ENCODE measurements around the gene AQP7.
"Not testable (repeated sequence)": the region's sequence is repeated elsewhere in the genome, so short reads cannot be mapped to it uniquely, and the experiment has no call there.

Gene AQP7

DNA sequence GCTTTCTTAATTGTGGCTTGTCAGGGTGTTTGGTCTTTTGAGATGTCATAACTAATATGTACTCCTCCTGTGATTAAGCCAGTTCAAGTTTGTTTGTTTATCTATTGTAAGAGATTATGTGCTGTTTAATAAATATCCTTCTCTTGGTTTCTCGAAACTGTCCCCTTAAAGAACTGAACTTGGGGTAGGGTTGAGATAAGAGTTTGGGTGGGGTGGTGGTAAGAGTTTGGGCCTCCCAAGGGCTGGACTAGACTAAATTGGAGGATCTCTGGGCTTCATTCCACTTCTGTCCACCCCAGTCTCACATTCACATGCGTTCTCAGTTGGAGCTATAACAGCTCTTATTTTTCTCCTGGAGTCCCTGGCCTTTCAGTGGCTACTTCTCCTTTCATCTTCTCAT is 38.2 kb downstream of the AQP7 start:
- Histone ChIP-seq H3K27ac (ENCODE audit: extremely low read depth, low read depth, low read length) (no peak overlapping the region), H3K4me3 (ENCODE audit: low read depth, low read length) (no peak overlapping the region), H3K36me3 (ENCODE audit: control insufficient read depth in 2 of 2, insufficient read depth in 1 of 2, low read length in 2 of 2) (peaks cover 0 to 54% of the 10 kb centered on the region in 2 experiments; a peak in 2 of 3 replicates), H3K9me3 (ENCODE audit: control insufficient read depth, insufficient read depth, low read depth, low read length) (no peaks in the 10 kb centered on the region), H3K4me1 (ENCODE audit: control insufficient read depth, insufficient read depth, low read length) (no peaks in the 10 kb centered on the region)
- TF ChIP-seq GLIS2 (tag by site-specific recombination; IDR thresholded peaks at IDR 0.05), result no peak
- no peak for TF ChIP-seq OVOL3 (tag by site-specific recombination; IDR thresholded peaks at IDR 0.05)
- TF ChIP-seq ZNF768 (tag by site-specific recombination; IDR thresholded peaks at IDR 0.05), result no peak
- TF ChIP-seq ZNF707 (tag by site-specific recombination; IDR thresholded peaks at IDR 0.05), result no peak
- TF ChIP-seq ZNF660 (tag by site-specific recombination; IDR thresholded peaks at IDR 0.05), result no peak
- TF ChIP-seq, protein P1, sequence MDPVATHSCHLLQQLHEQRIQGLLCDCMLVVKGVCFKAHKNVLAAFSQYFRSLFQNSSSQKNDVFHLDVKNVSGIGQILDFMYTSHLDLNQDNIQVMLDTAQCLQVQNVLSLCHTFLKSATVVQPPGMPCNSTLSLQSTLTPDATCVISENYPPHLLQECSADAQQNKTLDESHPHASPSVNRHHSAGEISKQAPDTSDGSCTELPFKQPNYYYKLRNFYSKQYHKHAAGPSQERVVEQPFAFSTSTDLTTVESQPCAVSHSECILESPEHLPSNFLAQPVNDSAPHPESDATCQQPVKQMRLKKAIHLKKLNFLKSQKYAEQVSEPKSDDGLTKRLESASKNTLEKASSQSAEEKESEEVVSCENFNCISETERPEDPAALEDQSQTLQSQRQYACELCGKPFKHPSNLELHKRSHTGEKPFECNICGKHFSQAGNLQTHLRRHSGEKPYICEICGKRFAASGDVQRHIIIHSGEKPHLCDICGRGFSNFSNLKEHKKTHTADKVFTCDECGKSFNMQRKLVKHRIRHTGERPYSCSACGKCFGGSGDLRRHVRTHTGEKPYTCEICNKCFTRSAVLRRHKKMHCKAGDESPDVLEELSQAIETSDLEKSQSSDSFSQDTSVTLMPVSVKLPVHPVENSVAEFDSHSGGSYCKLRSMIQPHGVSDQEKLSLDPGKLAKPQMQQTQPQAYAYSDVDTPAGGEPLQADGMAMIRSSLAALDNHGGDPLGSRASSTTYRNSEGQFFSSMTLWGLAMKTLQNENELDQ (tag by site-specific recombination; IDR thresholded peaks at IDR 0.05; ENCODE audit: low read depth), result no peak
- TF ChIP-seq FEZF1 (tag by site-specific recombination; IDR thresholded peaks at IDR 0.05), result no peak
- TF ChIP-seq KLF10 (tag by site-specific recombination; IDR thresholded peaks at IDR 0.05), result no peak
- no peak for TF ChIP-seq ZSCAN16 (tag by site-specific recombination; IDR thresholded peaks at IDR 0.05)
- no peak for TF ChIP-seq SP3 (tag by site-specific recombination; IDR thresholded peaks at IDR 0.05)
- no peak for TF ChIP-seq ZNF394 (tag by site-specific recombination; IDR thresholded peaks at IDR 0.05; ENCODE audit: borderline replicate concordance)
- no peak for TF ChIP-seq ZNF621 (tag by site-specific recombination; IDR thresholded peaks at IDR 0.05)
- TF ChIP-seq ZNF624 (tag by site-specific recombination; IDR thresholded peaks at IDR 0.05), result no peak
- TF ChIP-seq ZNF423 (tag by site-specific recombination; IDR thresholded peaks at IDR 0.05), result no peak
- CTCF ChIA-PET, result interaction anchor here (3.0 kb wide), 1 partner anchor 11 kb away, joined by 22 read pairs; no protein-coding TSS in a partner anchor
- POLR2A ChIA-PET, result no interaction called here

DNA sequence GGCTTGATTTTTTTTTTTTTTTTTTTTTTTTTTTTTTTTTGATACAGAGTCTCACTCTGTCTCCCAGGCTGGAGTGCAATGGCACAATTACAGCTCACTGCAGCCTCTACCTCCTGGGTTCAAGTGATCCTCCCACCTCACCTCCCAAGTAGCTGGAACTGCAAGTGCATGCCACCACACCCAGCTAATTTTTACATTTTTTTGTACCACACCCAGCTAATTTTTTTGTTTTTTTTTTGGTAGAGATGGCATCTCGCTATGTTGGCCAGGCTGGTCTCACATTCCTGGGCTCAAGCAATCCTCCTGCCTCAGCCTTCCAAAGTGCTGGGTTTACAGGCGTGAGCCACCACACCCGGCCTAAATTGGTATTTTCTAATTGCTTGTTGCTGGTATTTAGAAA is 43.7 kb downstream of the AQP7 start:
- H3K27ac ChIP-seq (ENCODE audit: extremely low read depth, low read depth, low read length); H3K9me3 ChIP-seq (ENCODE audit: control insufficient read depth, insufficient read depth, low read depth, low read length); POLR2A ChIA-PET; CTCF ChIA-PET; H3K4me3 ChIP-seq (ENCODE audit: low read depth, low read length): not testable (repeated sequence)
- Histone ChIP-seq H3K36me3 (ENCODE audit: control insufficient read depth in 2 of 2, insufficient read depth in 1 of 2, low read length in 2 of 2) (peaks cover 0 to 17% of the 10 kb centered on the region in 2 experiments), H3K4me1 (ENCODE audit: control insufficient read depth, insufficient read depth, low read length) (peaks cover 11% of the 10 kb centered on the region)

DNA sequence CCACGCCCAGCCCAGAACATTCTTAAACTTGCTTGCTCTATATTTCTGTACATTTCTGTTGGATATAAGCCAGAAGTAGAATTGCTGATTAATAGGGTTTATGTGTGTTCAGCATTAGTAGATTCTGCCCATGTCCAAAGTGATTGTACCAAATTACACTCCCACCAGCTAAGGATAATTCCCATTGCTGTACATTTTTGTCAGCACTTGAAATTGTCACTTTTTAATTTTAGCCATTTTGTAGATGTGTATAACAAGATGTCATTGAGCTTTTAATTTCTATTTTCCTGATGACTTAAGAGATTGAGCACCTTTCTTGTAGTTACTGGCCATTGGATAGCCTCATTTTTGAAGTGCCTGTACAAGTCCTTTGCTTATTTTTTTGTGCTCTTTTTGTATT is 46.4 kb downstream of the AQP7 start:
- H3K4me3 ChIP-seq (ENCODE audit: low read depth, low read length), result no peak overlapping the region
- ChIA-PET CTCF (interaction anchor here (2.0 to 2.2 kb wide), 2 partner anchors 19 to 97 kb away, joined by 7 to 12 read pairs; no protein-coding TSS in a partner anchor), POLR2A (no interaction called here)
- TF ChIP-seq, protein P2, sequence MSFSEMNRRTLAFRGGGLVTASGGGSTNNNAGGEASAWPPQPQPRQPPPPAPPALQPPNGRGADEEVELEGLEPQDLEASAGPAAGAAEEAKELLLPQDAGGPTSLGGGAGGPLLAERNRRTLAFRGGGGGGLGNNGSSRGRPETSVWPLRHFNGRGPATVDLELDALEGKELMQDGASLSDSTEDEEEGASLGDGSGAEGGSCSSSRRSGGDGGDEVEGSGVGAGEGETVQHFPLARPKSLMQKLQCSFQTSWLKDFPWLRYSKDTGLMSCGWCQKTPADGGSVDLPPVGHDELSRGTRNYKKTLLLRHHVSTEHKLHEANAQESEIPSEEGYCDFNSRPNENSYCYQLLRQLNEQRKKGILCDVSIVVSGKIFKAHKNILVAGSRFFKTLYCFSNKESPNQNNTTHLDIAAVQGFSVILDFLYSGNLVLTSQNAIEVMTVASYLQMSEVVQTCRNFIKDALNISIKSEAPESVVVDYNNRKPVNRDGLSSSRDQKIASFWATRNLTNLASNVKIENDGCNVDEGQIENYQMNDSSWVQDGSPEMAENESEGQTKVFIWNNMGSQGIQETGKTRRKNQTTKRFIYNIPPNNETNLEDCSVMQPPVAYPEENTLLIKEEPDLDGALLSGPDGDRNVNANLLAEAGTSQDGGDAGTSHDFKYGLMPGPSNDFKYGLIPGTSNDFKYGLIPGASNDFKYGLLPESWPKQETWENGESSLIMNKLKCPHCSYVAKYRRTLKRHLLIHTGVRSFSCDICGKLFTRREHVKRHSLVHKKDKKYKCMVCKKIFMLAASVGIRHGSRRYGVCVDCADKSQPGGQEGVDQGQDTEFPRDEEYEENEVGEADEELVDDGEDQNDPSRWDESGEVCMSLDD (tag by site-specific recombination; IDR thresholded peaks at IDR 0.05), result no peak
- no peak for TF ChIP-seq OSR2 (tag by site-specific recombination; IDR thresholded peaks at IDR 0.05)
- no peak for TF ChIP-seq FEZF1 (tag by site-specific recombination; IDR thresholded peaks at IDR 0.05)
- no peak for TF ChIP-seq ZNF16 (tag by site-specific recombination; IDR thresholded peaks at IDR 0.05; ENCODE audit: low read depth)
- TF ChIP-seq GLIS2 (tag by site-specific recombination; IDR thresholded peaks at IDR 0.05), result no peak
- no peaks in the 10 kb centered on the region for H3K9me3 ChIP-seq (ENCODE audit: control insufficient read depth, insufficient read depth, low read depth, low read length)
- no peak overlapping the region for H3K27ac ChIP-seq (ENCODE audit: extremely low read depth, low read depth, low read length)
- H3K4me1 ChIP-seq (ENCODE audit: control insufficient read depth, insufficient read depth, low read length), result peaks cover 11% of the 10 kb centered on the region
- H3K36me3 ChIP-seq (ENCODE audit: control insufficient read depth in 2 of 2, insufficient read depth in 1 of 2, low read length in 2 of 2), result peaks cover 0 to 20% of the 10 kb centered on the region in 2 experiments

All from HEK293 (cell line).